Upper lobe of left lung (tissue), 6 donors: Measurements from ENCODE around the gene WFDC1. TPM values are rescaled to one million over a fixed set of nuclear protein-coding genes. Genes with fewer than 3 reads are reported as not detected.

Experiments used
- ATAC-seq, 2 donors: fragments of 200-7000 bp; cut with Tn5 transposase; one replicate each; pipeline ENCODE4 v1.9.1; 2022; ENCODE audit warnings: mild to moderate bottlenecking in 2 of 2, moderate library complexity in 2 of 2; ENCODE audit not compliant: low FRiP score in 2 of 2
- DNase-seq, 2 donors: peaks; one replicate each; pipeline ENCODE4 v3.0.0-alpha.2; 2019 to 2020
- H3K27ac ChIP-seq, 4 donors: fragments of 200-600 bp; sonication (generic); one replicate each; pipeline ENCODE4 v1.5.1; 2016 to 2019
- H3K27me3 ChIP-seq, 4 donors: fragments of 200-600 bp; sonication (generic); one replicate each; pipeline ENCODE4 v1.5.1; 2017 to 2019
- H3K36me3 ChIP-seq, 4 donors: fragments of 200-600 bp; sonication (generic); one replicate each; pipeline ENCODE4 v1.5.1; 2016 to 2019
- H3K4me1 ChIP-seq, 4 donors: fragments of 200-600 bp; sonication (generic); one replicate each; pipeline ENCODE4 v1.5.1; 2018 to 2019
- H3K4me3 ChIP-seq, 4 donors: fragments of 200-600 bp; sonication (generic); one replicate each; pipeline ENCODE4 v1.5.1; 2017 to 2019; ENCODE audit warnings: mild to moderate bottlenecking in 2 of 4, moderate library complexity in 1 of 4
- H3K9me3 ChIP-seq, 4 donors: fragments of 200-600 bp; sonication (generic); one replicate each; pipeline ENCODE4 v1.5.1; 2018 to 2019
- CTCF ChIP-seq, 6 experiments: fragments of 450-650 bp in 4 of 6; fragments of 200-600 bp in 2 of 6; sonication (generic) in 2 of 6; IDR thresholded peaks; one replicate each; pipeline ENCODE4 v1.5.1; 2016 to 2019; ENCODE audit warnings: antibody characterized with exemption in 6 of 6
- EP300 ChIP-seq, 4 donors: sonication (generic); formaldehyde crosslinking; IDR thresholded peaks; one replicate each; pipeline ENCODE4 v1.5.1; 2017; ENCODE audit warnings: antibody characterized with exemption in 4 of 4, control low read depth in 2 of 4
- POLR2A ChIP-seq, 4 donors: fragments of 450-650 bp; IDR thresholded peaks; one replicate each; pipeline ENCODE4 v1.5.1; 2016 to 2017; ENCODE audit warnings: antibody characterized with exemption in 4 of 4, mild to moderate bottlenecking in 2 of 4
- POLR2AphosphoS5 ChIP-seq, 2 donors: sonication (generic); formaldehyde crosslinking; IDR thresholded peaks; one replicate each; pipeline ENCODE4 v1.5.1; 2017; ENCODE audit warnings: antibody characterized with exemption in 2 of 2
- WGBS, 2 donors: methylation state at CpG; one replicate each; pipeline ENCODE4 v1.1.5; 2017 to 2018; 5-methylcytosine and 5-hydroxymethylcytosine counted together
- total RNA-seq, 6 donors: library from RNA; depleted of rRNA in 4 of 6; stranded (reverse); fragments of >200 nt in 4 of 6; gene quantifications; one replicate each; pipeline versions ENCODE4 v1.1.0 to v1.2.1, GENCODE V29; 2016 to 2021
- donor health status: DM: no; HTN: no; CAD: no; lungs with moderate emphysema.
- donor health status: DM: no; HTN: yes; CAD: no; lungs with severe emphysema.

WFDC1 gene
- total RNA-seq, 6 donors from 2014 or later, result 3.5 to 63.0 (median 10.2) TPM

- no peaks in the 10 kb centered on the region for H3K36me3 ChIP-seq
- ATAC-seq (no peak), DNase-seq (no peak)
- no peaks in the 10 kb centered on the region for H3K9me3 ChIP-seq
- H3K27ac ChIP-seq, result no peak overlapping the region
- no peaks in the 10 kb centered on the region for H3K27me3 ChIP-seq
- H3K4me1 ChIP-seq, result peaks cover 0 to 6% (median 2%) of the 10 kb centered on the region in 4 donors
- no peak overlapping the region for H3K4me3 ChIP-seq
- 92 to 94% methylated on average over 8 of the region's 8 CpGs for WGBS, 2 donors
- TF ChIP-seq CTCF (IDR thresholded peaks at IDR 0.05) (no peak), POLR2A (IDR thresholded peaks at IDR 0.05) (no peak), EP300 (IDR thresholded peaks at IDR 0.05) (no peak), POLR2AphosphoS5 (IDR thresholded peaks at IDR 0.05) (no peak)
These were observed 57.0 kb downstream of the WFDC1 start for GRCh38 chr16:84351630-84352029.

- peak in 1 of 2 donors; percentile 81 for DNase-seq
- TF ChIP-seq POLR2A (IDR thresholded peaks at IDR 0.05), result no peak
- TF ChIP-seq POLR2AphosphoS5 (IDR thresholded peaks at IDR 0.05), result no peak
- no peak for TF ChIP-seq CTCF (IDR thresholded peaks at IDR 0.05)
- no peak for TF ChIP-seq EP300 (IDR thresholded peaks at IDR 0.05)
- Histone ChIP-seq H3K27ac (no peak overlapping the region), H3K4me3 (no peak overlapping the region), H3K4me1 (peaks cover 0 to 13% (median 6%) of the 10 kb centered on the region in 4 donors), H3K27me3 (no peaks in the 10 kb centered on the region), H3K36me3 (no peaks in the 10 kb centered on the region), H3K9me3 (no peaks in the 10 kb centered on the region)
- ATAC-seq, result no peak
- WGBS, 2 donors, result 42 to 89% methylated on average over 4 to 6 of the region's 6 CpGs
These were observed 59.6 kb downstream of the WFDC1 start for GRCh38 chr16:84354306-84354705.

GRCh38 chr16:84355149-84355548, 60.5 kb downstream of the WFDC1 start:
- 88 to 93% methylated on average over 2 of the region's 2 CpGs for WGBS, 2 donors
- Histone ChIP-seq H3K27me3 (no peaks in the 10 kb centered on the region), H3K36me3 (no peaks in the 10 kb centered on the region), H3K27ac (no peak overlapping the region), H3K4me1 (peaks cover 0 to 13% (median 6%) of the 10 kb centered on the region in 4 donors), H3K4me3 (no peak overlapping the region), H3K9me3 (no peaks in the 10 kb centered on the region)
- DNase-seq (no peak), ATAC-seq (no peak)
- TF ChIP-seq CTCF (IDR thresholded peaks at IDR 0.05) (no peak), POLR2A (IDR thresholded peaks at IDR 0.05) (no peak), POLR2AphosphoS5 (IDR thresholded peaks at IDR 0.05) (no peak), EP300 (IDR thresholded peaks at IDR 0.05) (no peak)

- Histone ChIP-seq H3K4me1 (peaks cover 0 to 15% (median 7%) of the 10 kb centered on the region in 4 donors), H3K27ac (no peak overlapping the region), H3K9me3 (no peaks in the 10 kb centered on the region), H3K27me3 (no peaks in the 10 kb centered on the region), H3K4me3 (no peak overlapping the region), H3K36me3 (no peaks in the 10 kb centered on the region)
- 78 to 82% methylated on average over 9 to 10 of the region's 10 CpGs for WGBS, 2 donors
- DNase-seq, result no peak
- TF ChIP-seq CTCF (IDR thresholded peaks at IDR 0.05), result no peak
- TF ChIP-seq POLR2AphosphoS5 (IDR thresholded peaks at IDR 0.05), result no peak
- TF ChIP-seq EP300 (IDR thresholded peaks at IDR 0.05), result no peak
- no peak for TF ChIP-seq POLR2A (IDR thresholded peaks at IDR 0.05)
- ATAC-seq, result no peak
These were observed 61.5 kb downstream of the WFDC1 start for GRCh38 chr16:84356176-84356575.

GRCh38 chr16:84356591-84357116, 62.0 kb downstream of the WFDC1 start:
- ATAC-seq (peak; percentile 34 to 69), DNase-seq (peak in 1 of 2 donors; percentile 61)
- H3K9me3 ChIP-seq, result no peaks in the 10 kb centered on the region
- H3K4me1 ChIP-seq, result peaks cover 0 to 15% (median 7%) of the 10 kb centered on the region in 4 donors
- TF ChIP-seq POLR2A (IDR thresholded peaks at IDR 0.05), result no peak
- TF ChIP-seq CTCF (IDR thresholded peaks at IDR 0.05), result no peak
- TF ChIP-seq POLR2AphosphoS5 (IDR thresholded peaks at IDR 0.05), result no peak
- no peak for TF ChIP-seq EP300 (IDR thresholded peaks at IDR 0.05)
- H3K27ac ChIP-seq, result no peak overlapping the region
- H3K27me3 ChIP-seq, result no peaks in the 10 kb centered on the region
- H3K4me3 ChIP-seq, result no peak overlapping the region
- no peaks in the 10 kb centered on the region for H3K36me3 ChIP-seq
- 55 to 70% methylated on average over 11 of the region's 11 CpGs for WGBS, 2 donors
